Tibial nerve (tissue), 4 donors: ENCODE data around the gene EYS.

ENCODE experiments used
- CTCF ChIP-seq, 5 experiments: fragments of 200-600 bp in 3 of 5; fragments of 450-650 bp in 2 of 5; sonication (generic) in 3 of 5; IDR thresholded peaks; one replicate each; pipeline ENCODE4 v1.5.1; 2016 to 2019; ENCODE audit warnings: antibody characterized with exemption in 5 of 5, mild to moderate bottlenecking in 3 of 5, moderate library complexity in 2 of 5
- EP300 ChIP-seq, 2 donors: sonication (generic); formaldehyde crosslinking; IDR thresholded peaks; one replicate each; pipeline ENCODE4 v1.6.1; 2017; ENCODE audit warnings: antibody characterized with exemption in 2 of 2, mild to moderate bottlenecking in 1 of 2

GRCh38 chr6:64090352-64090751 is 1616.7 kb downstream of the EYS start:
- TF ChIP-seq EP300 (IDR thresholded peaks at IDR 0.05) (no peak), CTCF (IDR thresholded peaks at IDR 0.05) (no peak)
